ENCODE results near the gene CACNA1G.

DNA sequence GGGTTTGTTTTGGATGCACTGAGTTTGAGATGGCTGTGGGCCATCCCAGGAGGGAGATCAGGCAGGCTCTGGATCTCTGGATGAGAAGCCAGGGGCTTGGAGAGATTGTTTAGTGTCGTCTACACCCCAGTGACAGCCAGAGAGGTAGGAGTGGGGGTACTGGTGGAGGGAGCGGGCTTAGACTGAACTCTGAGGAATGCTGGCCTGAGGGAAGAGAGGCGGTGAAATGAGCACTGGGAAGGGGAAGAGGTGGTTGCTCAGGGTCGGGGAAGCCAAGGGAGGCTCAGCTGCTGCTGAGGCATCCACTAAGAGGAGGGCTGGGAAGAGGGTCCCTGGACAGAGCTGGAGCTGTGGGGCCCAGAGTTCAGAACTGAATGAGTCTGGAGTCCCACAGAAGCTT is 23.6 kb downstream of the CACNA1G start:
- TF ChIP-seq, protein P1, sequence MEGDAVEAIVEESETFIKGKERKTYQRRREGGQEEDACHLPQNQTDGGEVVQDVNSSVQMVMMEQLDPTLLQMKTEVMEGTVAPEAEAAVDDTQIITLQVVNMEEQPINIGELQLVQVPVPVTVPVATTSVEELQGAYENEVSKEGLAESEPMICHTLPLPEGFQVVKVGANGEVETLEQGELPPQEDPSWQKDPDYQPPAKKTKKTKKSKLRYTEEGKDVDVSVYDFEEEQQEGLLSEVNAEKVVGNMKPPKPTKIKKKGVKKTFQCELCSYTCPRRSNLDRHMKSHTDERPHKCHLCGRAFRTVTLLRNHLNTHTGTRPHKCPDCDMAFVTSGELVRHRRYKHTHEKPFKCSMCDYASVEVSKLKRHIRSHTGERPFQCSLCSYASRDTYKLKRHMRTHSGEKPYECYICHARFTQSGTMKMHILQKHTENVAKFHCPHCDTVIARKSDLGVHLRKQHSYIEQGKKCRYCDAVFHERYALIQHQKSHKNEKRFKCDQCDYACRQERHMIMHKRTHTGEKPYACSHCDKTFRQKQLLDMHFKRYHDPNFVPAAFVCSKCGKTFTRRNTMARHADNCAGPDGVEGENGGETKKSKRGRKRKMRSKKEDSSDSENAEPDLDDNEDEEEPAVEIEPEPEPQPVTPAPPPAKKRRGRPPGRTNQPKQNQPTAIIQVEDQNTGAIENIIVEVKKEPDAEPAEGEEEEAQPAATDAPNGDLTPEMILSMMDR (IDR thresholded peaks at IDR 0.05): no peak
- TF ChIP-seq EZH2phosphoT487 (IDR thresholded peaks at IDR 0.05) (no peak), EZH2 (IDR thresholded peaks at IDR 0.05) (no peak)
